Astrocyte (in vitro differentiated cells and primary cell): ENCODE data around the gene TMEM203.

Experiments used
- CTCF ChIP-seq: IDR thresholded peaks from 2 replicates; pipeline ENCODE4 v1.5.1; 2011; ENCODE audit warnings: low read depth, mild to moderate bottlenecking, inconsistent platforms, low read length, moderate library complexity; ENCODE audit not compliant: insufficient read depth
- EZH2 ChIP-seq: IDR thresholded peaks from 2 replicates; pipeline ENCODE4 v1.6.1; 2012; ENCODE audit warnings: mild to moderate bottlenecking, low read length, inconsistent platforms; ENCODE audit not compliant: insufficient read depth

GRCh38 chr9:137247916-137248175 is 42.4 kb upstream of the TMEM203 start:
- TF ChIP-seq CTCF (no peak), EZH2 (no peak)
